Activated gamma-delta T cell treated with Interleukin-2 at 50 U/mL for 16 hours (primary cell): ENCODE results near the gene CEACAM4.
"Not testable (repeated sequence)": the region's sequence is repeated elsewhere in the genome, so short reads cannot be mapped to it uniquely, and the experiment has no call there.

Experiments
- DNase-seq: peaks from one replicate; pipeline ENCODE4 v3.0.0-alpha.2; 2020

CEACAM4 gene

GRCh38 chr19:41582577-41583182 lies 44.2 kb downstream of the CEACAM4 start:
- not testable (repeated sequence) for DNase-seq

DNA sequence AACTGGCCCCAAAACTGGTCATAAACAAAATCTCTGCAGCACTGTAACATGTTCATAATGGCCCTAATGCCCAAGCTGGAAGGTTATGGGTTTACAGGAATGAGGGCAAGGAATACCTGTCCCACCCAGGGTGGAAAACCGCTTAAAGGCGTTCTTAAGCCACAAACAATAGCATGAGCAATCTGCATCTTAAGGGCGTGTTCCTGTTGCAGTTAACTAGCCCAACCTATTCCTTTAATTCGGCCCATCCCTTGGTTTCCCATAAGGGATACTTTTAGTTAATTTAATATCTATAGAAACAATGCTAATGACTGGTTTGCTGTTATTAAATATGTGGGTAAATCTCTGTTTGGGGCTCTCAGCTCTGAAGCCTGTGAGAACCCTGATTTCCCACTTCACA lies 45.8 kb downstream of the CEACAM4 start:
- not testable (repeated sequence) for DNase-seq

- DNase-seq: no peak
Observed at GRCh38 chr19:41578886-41579285, 48.0 kb downstream of the CEACAM4 start.

DNA sequence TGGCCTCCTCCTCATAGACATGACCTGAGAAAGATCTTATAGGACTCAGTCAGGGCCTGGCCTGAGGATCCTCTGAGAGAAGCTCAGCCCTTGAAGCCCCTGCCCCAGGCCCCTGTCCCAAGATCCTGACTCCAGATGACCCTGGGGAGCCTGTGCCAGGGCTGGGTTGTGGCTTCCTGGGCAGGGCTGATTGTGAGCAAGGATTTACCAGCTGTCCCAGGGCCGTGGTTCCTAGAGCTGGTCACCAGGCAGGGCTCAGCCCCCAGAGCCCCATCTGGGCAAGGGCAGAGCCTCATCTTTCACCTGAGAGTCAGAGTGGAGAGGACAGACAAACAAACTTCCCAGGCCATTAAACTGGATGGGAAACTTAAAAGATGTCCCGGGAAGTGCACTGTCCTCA lies 49.0 kb downstream of the CEACAM4 start:
- no peak for DNase-seq

DNA sequence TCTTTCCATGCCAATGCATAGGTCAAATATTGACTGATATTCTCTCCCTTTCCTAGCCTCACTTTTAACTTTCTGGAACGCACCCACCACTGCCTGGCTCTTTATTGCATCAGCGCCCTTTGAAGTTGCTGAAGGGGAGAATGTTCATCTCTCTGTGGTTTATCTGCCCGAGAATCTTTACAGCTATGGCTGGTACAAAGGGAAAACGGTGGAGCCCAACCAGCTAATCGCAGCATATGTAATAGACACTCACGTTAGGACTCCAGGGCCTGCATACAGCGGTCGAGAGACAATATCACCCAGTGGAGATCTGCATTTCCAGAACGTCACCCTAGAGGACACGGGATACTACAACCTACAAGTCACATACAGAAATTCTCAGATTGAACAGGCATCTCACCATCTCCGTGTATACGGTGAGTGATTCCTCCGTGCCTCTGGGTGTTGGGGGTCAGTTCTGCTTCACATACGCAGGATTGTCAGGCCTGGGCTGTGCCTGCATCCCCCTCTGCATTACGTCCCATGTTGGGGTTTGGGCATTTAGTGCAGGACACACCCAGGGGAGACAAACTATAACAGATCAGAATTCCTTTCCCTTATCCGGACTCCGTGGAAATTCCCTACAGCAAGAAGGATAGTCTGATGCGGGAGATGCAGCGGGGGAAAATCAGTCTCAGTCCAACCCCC lies 49.6 kb downstream of the CEACAM4 start:
- DNase-seq: no peak

DNA sequence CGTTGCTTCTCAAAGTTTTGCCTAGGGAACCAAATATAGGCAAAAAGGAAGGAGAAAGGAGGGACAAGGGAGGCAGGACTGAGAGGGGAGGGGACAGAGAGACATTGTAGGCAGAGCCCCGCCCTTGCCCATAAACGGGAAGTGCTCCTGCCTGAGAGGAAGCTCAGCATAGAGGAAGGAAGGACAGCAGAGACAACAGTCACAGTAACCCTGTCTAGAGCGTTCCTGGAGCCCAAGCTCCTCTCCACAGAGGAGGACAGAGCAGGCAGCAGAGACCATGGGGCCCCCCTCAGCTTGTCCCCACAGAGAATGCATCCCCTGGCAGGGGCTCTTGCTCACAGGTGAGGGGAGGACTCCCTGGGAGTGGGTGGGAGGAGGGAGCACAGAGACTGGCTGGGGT lies 50.9 kb downstream of the CEACAM4 start, which contains the start of gene CEACAM21:
Gene CEACAM21, plus strand, starts transcription at position 169 of the 400 bp plus-strand sequence. Its CDS starts 109 bp downstream, at position 278.
- DNase-seq: peak; percentile 39

DNA sequence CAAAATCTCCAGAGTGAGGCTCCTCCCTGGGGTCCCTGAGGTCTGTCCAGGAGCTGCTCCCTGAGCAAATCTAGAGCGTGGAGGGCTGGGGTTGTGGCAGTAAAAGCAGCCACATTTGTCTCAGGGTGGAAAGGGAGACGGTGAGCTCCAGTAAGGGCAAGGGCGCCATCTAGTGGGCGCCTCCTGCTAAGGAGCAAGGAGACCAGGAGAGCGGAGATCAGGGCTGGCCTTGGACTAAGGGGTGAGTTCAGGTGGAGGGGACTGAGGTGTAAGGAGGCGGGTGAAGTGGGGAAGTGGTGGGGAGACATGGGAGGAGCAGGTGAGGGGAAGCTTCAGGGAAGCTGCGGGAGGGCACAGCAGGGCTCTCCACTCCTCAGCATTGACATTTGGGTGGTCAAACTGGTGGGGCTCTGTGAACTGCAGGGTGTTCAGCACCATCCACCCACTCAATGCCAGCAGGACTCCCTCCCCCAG lies 56.2 kb downstream of the CEACAM4 start:
- DNase-seq: peak; percentile 81

DNA sequence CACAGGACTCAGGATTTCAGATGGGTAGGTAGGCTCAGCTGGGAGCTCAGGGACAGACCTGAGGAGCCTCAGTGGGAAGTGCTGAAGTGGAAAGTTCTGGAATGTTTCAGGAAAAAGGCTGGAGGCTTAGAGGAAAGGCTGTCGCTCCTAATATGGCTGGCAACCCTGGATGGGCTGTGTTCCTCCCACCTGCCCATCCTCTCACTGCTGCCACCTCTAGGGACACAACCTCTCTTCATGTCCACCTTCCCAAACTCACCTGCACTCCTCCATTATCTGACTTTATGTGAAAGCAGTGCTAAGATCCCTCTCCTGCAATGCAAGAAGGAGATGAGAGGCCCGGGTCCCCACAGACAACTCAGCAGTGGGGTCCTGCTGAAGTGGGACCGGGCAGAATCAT lies 56.7 kb downstream of the CEACAM4 start:
- DNase-seq: no peak

- no peak for DNase-seq
Observed at GRCh38 chr19:41569481-41570150, 57.3 kb downstream of the CEACAM4 start.
